NCI-H2196 treated with DMSO at 0.1 percent for 48 hours (cell line): Measurements from ENCODE around the gene GRB7.
"Not testable (repeated sequence)": the region's sequence is repeated elsewhere in the genome, so short reads cannot be mapped to it uniquely, and the experiment has no call there.

Source experiments
- DNase-seq: peaks from one replicate; lab custom pipeline; 2025; ENCODE audit not compliant: unreplicated experiment; lab: John Stamatoyannopoulos, UW

The GRB7 gene

DNA sequence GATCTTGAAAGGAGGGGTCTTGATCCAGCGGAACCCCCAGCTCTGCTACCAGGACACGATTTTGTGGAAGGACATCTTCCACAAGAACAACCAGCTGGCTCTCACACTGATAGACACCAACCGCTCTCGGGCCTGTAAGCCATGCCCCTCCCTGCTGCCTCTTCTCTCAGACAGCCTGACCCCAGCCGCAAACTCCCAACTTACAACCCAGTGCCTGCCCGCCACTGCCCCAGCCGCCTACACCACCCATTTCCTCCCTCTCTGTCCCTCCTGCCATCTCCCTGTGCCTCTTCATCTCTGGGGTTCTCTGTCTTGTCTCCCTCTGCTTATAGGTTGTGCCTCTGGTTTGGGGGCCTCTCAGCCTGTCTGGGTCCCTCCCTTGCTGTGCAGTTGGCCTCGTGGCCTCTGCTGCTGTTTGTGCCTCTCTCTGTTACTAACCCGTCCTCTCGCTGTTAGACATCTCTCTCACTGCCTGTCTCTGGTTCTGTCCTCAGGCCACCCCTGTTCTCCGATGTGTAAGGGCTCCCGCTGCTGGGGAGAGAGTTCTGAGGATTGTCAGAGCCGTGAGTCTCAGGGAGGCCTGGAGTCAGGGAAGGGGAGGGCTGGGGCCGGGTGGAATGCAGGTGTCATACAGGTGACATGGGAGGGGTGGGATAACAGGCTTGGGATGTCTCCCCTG lies 28.3 kb upstream of the GRB7 start:
- no peak for DNase-seq

DNA sequence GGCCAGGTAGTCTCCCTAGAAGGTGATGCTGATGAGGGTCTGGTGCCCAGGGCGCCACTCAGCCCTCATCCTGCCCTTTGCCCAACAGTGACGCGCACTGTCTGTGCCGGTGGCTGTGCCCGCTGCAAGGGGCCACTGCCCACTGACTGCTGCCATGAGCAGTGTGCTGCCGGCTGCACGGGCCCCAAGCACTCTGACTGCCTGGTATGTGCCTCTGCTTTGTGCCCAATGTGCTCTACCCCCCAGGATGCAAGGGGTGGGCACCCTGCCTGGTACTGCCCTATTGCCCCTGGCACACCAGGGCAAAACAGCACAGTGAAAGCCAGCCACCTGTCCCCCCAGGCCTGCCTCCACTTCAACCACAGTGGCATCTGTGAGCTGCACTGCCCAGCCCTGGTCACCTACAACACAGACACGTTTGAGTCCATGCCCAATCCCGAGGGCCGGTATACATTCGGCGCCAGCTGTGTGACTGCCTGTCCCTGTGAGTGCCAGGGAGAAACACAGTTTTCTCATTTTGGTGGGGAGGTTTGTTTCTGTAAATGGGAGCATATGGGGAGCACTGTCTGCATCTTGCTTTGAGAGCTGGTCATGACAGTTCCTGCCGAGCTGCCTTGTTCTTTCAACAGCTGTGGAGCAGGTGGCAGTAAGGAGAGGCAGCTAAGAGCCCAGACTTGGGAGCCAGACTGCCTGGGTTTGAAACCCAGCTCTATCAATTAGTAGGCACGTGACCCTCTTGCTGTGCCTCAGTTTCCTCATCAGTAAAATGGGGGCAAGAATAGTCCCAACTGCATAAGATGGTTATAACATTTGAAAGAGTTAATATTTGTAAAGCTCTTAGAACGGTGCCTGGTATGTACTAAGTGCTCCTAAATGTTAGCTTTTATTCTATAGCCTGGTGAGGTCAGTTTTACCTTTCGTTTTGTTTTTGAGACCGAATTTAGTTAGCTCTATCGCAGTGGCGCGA lies 27.5 kb upstream of the GRB7 start:
- no peak for DNase-seq

- not testable (repeated sequence) for DNase-seq
Observed at GRCh38 chr17:39711071-39711470, 26.7 kb upstream of the GRB7 start.

DNA sequence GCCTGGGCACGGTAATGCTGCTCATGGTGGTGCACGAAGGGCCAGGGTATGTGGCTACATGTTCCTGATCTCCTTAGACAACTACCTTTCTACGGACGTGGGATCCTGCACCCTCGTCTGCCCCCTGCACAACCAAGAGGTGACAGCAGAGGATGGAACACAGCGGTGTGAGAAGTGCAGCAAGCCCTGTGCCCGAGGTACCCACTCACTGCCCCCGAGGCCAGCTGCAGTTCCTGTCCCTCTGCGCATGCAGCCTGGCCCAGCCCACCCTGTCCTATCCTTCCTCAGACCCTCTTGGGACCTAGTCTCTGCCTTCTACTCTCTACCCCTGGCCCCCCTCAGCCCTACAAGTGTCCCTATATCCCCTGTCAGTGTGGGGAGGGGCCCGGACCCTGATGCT lies 25.9 kb upstream of the GRB7 start:
- DNase-seq, result no peak

- DNase-seq, result no peak
Observed at GRCh38 chr17:39714234-39714633, 23.5 kb upstream of the GRB7 start.

GRCh38 chr17:39715375-39716072 lies 22.2 kb upstream of the GRB7 start:
- DNase-seq, result no peak

GRCh38 chr17:39716073-39716818 lies 21.5 kb upstream of the GRB7 start:
- no peak for DNase-seq

- DNase-seq, result no peak
Observed at GRCh38 chr17:39716879-39717536, 20.7 kb upstream of the GRB7 start.

- DNase-seq, result no peak
Observed at GRCh38 chr17:39717660-39718059, 20.1 kb upstream of the GRB7 start.

DNA sequence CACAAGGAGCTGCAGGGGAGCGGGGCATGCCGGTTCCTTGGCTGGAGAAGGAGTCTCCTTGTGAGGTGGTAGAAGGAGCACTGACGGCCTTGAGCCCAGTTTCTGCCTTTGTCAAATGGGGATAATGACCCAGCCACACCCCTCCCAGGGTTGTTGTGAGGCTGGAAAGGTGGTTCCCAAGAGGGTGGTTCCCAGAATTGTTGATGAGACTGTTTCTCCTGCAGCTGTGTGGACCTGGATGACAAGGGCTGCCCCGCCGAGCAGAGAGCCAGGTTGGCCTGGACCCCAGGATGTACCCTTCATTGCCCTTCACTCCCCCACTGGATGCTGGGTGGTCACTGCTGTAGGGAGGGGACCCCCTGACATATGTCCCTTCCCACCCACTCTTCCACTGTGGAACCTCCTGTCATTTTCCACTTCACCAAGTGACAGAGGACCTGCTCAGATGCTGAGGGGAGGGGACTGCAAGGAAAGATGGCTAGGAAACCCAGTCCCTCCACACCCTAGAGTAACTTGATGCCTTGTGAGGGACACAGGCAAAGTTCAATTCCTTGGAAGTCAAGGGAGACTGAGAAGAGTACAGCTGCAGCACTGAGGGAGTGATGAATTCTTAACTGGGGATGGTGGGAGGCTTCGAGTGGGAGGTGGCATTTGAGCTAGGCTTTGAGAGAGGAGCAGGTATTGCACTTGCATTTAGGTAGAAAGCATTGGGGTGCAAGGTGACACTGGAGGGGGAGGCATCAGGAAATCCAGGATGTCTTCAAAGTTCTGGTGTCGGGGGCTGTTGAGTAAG lies 18.0 kb upstream of the GRB7 start:
- no peak for DNase-seq

DNA sequence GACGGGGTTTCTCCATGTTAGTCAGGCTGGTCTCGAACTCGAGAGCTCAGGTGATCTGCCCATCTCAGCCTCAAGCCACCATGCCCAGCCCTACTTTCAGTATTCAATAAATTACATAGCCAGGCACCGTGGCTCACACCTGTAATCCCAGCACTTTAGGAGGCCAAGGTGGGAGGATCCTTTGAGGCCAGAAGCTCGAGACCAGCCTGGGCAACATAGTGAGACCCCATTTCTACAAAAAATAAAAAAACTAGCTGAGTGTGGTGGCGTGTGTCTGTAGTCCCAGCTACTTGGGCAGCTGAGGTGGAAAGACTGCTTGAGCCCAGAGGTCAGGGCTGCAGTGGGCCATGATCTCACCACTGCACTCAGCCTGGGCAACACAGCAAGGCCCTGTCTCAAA lies 15.6 kb upstream of the GRB7 start:
- no peak for DNase-seq

GRCh38 chr17:39722965-39723848 lies 14.5 kb upstream of the GRB7 start:
- no peak for DNase-seq

- DNase-seq, result no peak
Observed at GRCh38 chr17:39724731-39725130, 13.0 kb upstream of the GRB7 start.

DNA sequence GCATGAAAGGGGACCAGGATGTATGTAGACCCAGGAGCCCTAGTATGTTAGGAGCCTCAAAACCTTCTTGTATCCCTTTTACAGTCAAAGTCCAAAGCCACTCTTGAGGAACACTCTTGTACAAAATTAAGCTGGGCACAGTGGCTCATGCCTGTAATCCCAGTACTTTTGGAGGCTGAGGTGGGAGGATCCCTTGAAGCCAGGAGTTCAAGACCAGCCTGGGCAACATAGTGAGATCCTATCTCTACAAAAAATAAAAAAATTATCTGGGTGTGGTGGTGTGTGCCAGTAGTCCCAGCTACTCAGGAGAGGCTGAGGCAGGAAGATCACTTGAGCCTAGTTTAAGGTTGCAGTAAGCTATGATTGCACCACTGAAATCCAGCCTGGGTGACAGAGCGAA lies 11.8 kb upstream of the GRB7 start:
- not testable (repeated sequence) for DNase-seq

DNA sequence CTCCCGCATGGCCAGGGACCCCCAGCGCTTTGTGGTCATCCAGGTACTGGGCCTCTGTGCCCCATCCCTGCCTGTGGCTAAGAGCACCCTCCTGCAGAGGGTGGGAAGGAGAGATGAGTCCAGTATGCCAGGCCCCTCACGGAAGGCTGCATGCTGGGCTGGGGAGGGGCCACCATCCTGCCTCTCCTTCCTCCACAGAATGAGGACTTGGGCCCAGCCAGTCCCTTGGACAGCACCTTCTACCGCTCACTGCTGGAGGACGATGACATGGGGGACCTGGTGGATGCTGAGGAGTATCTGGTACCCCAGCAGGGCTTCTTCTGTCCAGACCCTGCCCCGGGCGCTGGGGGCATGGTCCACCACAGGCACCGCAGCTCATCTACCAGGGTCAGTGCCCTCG lies 11.1 kb upstream of the GRB7 start:
- no peak for DNase-seq

GRCh38 chr17:39727556-39727955 lies 10.2 kb upstream of the GRB7 start:
- DNase-seq, result no peak

DNA sequence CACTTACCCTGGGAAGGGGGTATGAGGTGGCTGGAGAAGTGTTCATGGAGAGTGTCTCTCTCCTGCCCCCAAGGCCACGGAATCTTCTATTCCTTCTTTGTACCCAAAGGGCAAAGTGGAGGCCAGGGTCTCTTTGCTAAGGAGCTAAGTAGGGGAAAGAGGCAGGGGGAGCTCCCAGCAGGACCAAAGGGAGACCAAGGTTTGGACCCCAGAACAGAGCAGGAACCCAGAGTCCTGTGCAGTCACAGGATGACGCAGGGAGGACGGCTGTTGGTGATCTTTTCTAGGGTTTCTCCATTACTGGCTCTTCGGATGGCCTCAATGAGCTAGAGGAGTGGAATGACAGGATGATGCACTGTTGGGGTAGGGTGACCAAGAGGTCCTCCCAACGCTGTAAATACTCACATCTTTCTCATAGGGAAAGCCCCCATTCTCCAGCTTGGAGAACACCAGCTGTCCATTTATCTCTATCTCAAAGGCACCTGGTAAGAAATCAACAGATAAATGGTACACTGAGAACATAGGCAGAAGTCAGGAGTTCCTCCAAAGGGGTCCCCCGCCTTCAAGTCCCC lies 8.4 kb upstream of the GRB7 start:
- DNase-seq, result no peak
